GM12878 (cell line): Measurements from ENCODE around the gene TFF1.

ENCODE experiments used
- CREB1 ChIP-seq: IDR thresholded peaks from 2 replicates; pipeline ENCODE4 v1.6.1; 2012; ENCODE audit warnings: low read depth, mild to moderate bottlenecking, inconsistent platforms
- CTCF ChIP-seq, 3 experiments: IDR thresholded peaks in 2 of 3; conservative IDR thresholded peaks in 1 of 3; 2 replicates each; pipeline ENCODE4 v1.5.1; 2011; ENCODE audit warnings: low read depth in 3 of 3, low read length in 3 of 3, mild to moderate bottlenecking in 3 of 3, control low read depth in 2 of 3, moderate library complexity in 2 of 3, inconsistent platforms in 1 of 3, mixed read lengths in 1 of 3; ENCODE audit not compliant: control insufficient read depth in 2 of 3, insufficient read depth in 1 of 3; ENCODE audit errors: extremely low read depth in 1 of 3
- E2F4 ChIP-seq: IDR thresholded peaks from 2 replicates; pipeline ENCODE4 v1.6.1; 2012; ENCODE audit warnings: low read depth, low read length, improper control_type of control experiment
- E4F1 ChIP-seq: fragments of 450-650 bp; IDR thresholded peaks from 2 replicates; pipeline ENCODE4 v1.6.1; 2018; ENCODE audit warnings: borderline replicate concordance, mild to moderate bottlenecking; ENCODE audit not compliant: partially characterized antibody
- GABPA ChIP-seq: IDR thresholded peaks from 2 replicates; pipeline ENCODE4 v1.6.1; 2014; ENCODE audit warnings: antibody characterized with exemption, low read depth, mild to moderate bottlenecking, inconsistent platforms
- HCFC1 ChIP-seq: fragments of 150-350 bp; IDR thresholded peaks from 2 replicates; pipeline ENCODE4 v1.6.1; 2014; ENCODE audit warnings: low read length
- MAX ChIP-seq: IDR thresholded peaks from 2 replicates; pipeline ENCODE4 v1.6.1; 2012; ENCODE audit warnings: low read depth, low read length, improper control_type of control experiment
- NR2C2 ChIP-seq: IDR thresholded peaks from 2 replicates; pipeline ENCODE4 v1.6.1; 2011; ENCODE audit warnings: borderline replicate concordance, low read depth; ENCODE audit not compliant: control insufficient read depth, insufficient read length
- POLR2A ChIP-seq: IDR thresholded peaks from 2 replicates; pipeline ENCODE4 v1.6.1; 2011; ENCODE audit warnings: low read depth, mild to moderate bottlenecking, low read length
- RUNX3 ChIP-seq: IDR thresholded peaks from 2 replicates; pipeline ENCODE4 v1.6.1; 2012; ENCODE audit warnings: low read length, inconsistent platforms
- SMARCA5 ChIP-seq: fragments of 450-650 bp; IDR thresholded peaks from 2 replicates; pipeline ENCODE4 v1.6.1; 2017; ENCODE audit warnings: mild to moderate bottlenecking
- SP1 ChIP-seq: IDR thresholded peaks from one replicate; pipeline ENCODE4 v1.6.1; 2011; ENCODE audit warnings: low read depth, low read length
- SRF ChIP-seq, 2 experiments: IDR thresholded peaks; 2 replicates each; pipeline ENCODE4 v1.6.1; 2011; ENCODE audit warnings: low read depth in 2 of 2, low read length in 2 of 2, mild to moderate bottlenecking in 1 of 2, moderate library complexity in 1 of 2
- TAF1 ChIP-seq: IDR thresholded peaks from 2 replicates; pipeline ENCODE4 v1.6.1; 2011; ENCODE audit warnings: mild to moderate bottlenecking, low read depth, low read length, borderline replicate concordance

- TF ChIP-seq RUNX3, result no peak
- no peak for TF ChIP-seq E4F1
- TF ChIP-seq NR2C2, result no peak
- no peak for TF ChIP-seq CTCF (IDR thresholded peaks at IDR 0.05 in 2 of 3, conservative IDR thresholded peaks at IDR 0.05 in 1 of 3; ENCODE audit: control insufficient read depth in 2 of 3, extremely low read depth in 1 of 3, insufficient read depth in 1 of 3, low read depth in 3 of 3, low read length in 3 of 3)
- no peak for TF ChIP-seq SMARCA5
- TF ChIP-seq GABPA, result no peak
- no peak for TF ChIP-seq MAX
- TF ChIP-seq HCFC1, result no peak
- TF ChIP-seq CREB1, result no peak
- TF ChIP-seq SP1, result no peak
- no peak for TF ChIP-seq TAF1
- TF ChIP-seq SRF (IDR thresholded peaks at IDR 0.05; ENCODE audit: low read depth in 2 of 2, low read length in 2 of 2), result no peak
- no peak for TF ChIP-seq E2F4
- TF ChIP-seq POLR2A, result no peak; the same call in 1 of the 2 replicates
These were observed 37.4 kb upstream of the TFF1 start, which contains the start of gene UBASH3A for GRCh38 chr21:42403611-42404231.
